Measurements from ENCODE around the gene MRPS22.

The MRPS22 gene

GRCh38 chr3:139343895-139344856 is at the start of gene MRPS22:
Gene MRPS22 (plus strand): TSS chr3:139344020. CDS start chr3:139344027, 7 bp downstream.
- peak; percentile 87 for DNase-seq (ENCODE audit: low spot score)

- no peak for DNase-seq (ENCODE audit: low spot score)
These were observed 48.8 kb upstream of the MRPS22 start for GRCh38 chr3:139295040-139295439.

- DNase-seq (ENCODE audit: low spot score) = no peak
These were observed 47.6 kb upstream of the MRPS22 start for GRCh38 chr3:139296141-139296718.

- DNase-seq (ENCODE audit: low spot score) = no peak
These were observed 46.1 kb upstream of the MRPS22 start for GRCh38 chr3:139297588-139298311.

- no peak for DNase-seq (ENCODE audit: low spot score)
These were observed 44.3 kb upstream of the MRPS22 start for GRCh38 chr3:139299261-139300132.

GRCh38 chr3:139300416-139300815 is 43.4 kb upstream of the MRPS22 start:
- DNase-seq (ENCODE audit: low spot score) = no peak

- DNase-seq (ENCODE audit: low spot score) = no peak
These were observed 42.6 kb upstream of the MRPS22 start for GRCh38 chr3:139301183-139301582.

GRCh38 chr3:139301654-139302053 is 42.2 kb upstream of the MRPS22 start:
- no peak for DNase-seq (ENCODE audit: low spot score)

GRCh38 chr3:139302084-139302800 is 41.6 kb upstream of the MRPS22 start:
- no peak for DNase-seq (ENCODE audit: low spot score)

- DNase-seq (ENCODE audit: low spot score) = no peak
These were observed 41.1 kb upstream of the MRPS22 start for GRCh38 chr3:139302801-139303113.

- DNase-seq (ENCODE audit: low spot score) = no peak
These were observed 40.6 kb upstream of the MRPS22 start for GRCh38 chr3:139303216-139303615.

GRCh38 chr3:139304383-139304782 is 39.4 kb upstream of the MRPS22 start:
- DNase-seq (ENCODE audit: low spot score) = no peak

GRCh38 chr3:139306078-139306477 is 37.7 kb upstream of the MRPS22 start:
- no peak for DNase-seq (ENCODE audit: low spot score)

GRCh38 chr3:139307072-139307491 is 36.7 kb upstream of the MRPS22 start:
- no peak for DNase-seq (ENCODE audit: low spot score)

- DNase-seq (ENCODE audit: low spot score) = no peak
These were observed 35.9 kb upstream of the MRPS22 start for GRCh38 chr3:139307601-139308555.

- no peak for DNase-seq (ENCODE audit: low spot score)
These were observed 35.3 kb upstream of the MRPS22 start for GRCh38 chr3:139308560-139308959.

- no peak for DNase-seq (ENCODE audit: low spot score)
These were observed 34.7 kb upstream of the MRPS22 start for GRCh38 chr3:139309061-139309591.

GRCh38 chr3:139309880-139310279 is 33.9 kb upstream of the MRPS22 start:
- no peak for DNase-seq (ENCODE audit: low spot score)

GRCh38 chr3:139310474-139310933 is 33.3 kb upstream of the MRPS22 start:
- no peak for DNase-seq (ENCODE audit: low spot score)

GRCh38 chr3:139311557-139311956 is 32.3 kb upstream of the MRPS22 start:
- no peak for DNase-seq (ENCODE audit: low spot score)
